Measurements from ENCODE around the gene HAPLN3. TPM values are rescaled to one million over a fixed set of nuclear protein-coding genes. Genes with fewer than 3 reads are reported as not detected.

HAPLN3 gene
- total and polyA plus RNA-seq, 2 of the 4 experiments (the other 2 are of a cell fraction): 5.9 to 28.6 TPM

DNA sequence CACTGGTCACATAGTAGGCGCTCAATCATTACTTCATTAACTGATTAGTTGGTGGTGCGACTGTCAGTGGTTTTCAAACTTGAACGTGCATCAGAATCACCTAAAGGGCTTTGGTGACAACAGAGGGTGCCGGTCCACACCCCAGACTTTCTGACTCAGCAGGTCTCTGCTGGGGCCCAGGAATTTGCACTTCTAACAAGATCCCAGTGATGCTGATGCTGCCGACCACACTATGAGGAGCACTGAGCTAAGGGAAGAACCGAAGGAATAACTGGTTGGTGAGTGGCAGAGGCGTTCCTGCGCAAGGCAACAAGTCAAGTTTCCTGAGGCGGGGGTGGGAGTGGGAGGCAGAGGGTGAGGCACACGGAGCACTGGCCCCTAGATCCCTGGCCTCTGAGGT lies 18.8 kb downstream of the HAPLN3 start:
- Histone ChIP-seq H4K8ac (ENCODE audit: low read depth in 2 of 2, low read length in 2 of 2) (no peak overlapping the region), H2BK5ac (ENCODE audit: low read depth, low read length, poor library complexity, severe bottlenecking) (no peak overlapping the region), H3K18ac (ENCODE audit: low read depth, low read length) (no peak overlapping the region), H3K4me2 (ENCODE audit: low read depth, low read length) (no peak overlapping the region), H2BK15ac (ENCODE audit: low read depth, low read length) (no peak overlapping the region), H2AFZ (replicated peaks; ENCODE audit: low read length, poor library complexity) (peak overlapping the region; percentile 21), H3K4me3 (ENCODE audit: insufficient read depth, low read depth, low read length) (no peak overlapping the region), H2BK120ac (ENCODE audit: low read depth, low read length) (no peak overlapping the region), H3K27me3 (ENCODE audit: control insufficient read depth, insufficient read depth, low read length) (peaks cover 10% of the 10 kb centered on the region; the same call in 1 of the 2 replicates), H3K27ac (ENCODE audit: insufficient read depth, low read length) (no peak overlapping the region), H3K56ac (ENCODE audit: extremely low read depth, insufficient read depth, low read length) (no peak overlapping the region), H2BK20ac (ENCODE audit: low read depth, low read length) (no peak overlapping the region), H3K9me1 (ENCODE audit: insufficient read depth, low read length) (peaks cover under 1% of the 10 kb centered on the region; the same call in 1 of the 2 replicates), H3K4ac (ENCODE audit: low read depth, low read length) (no peak overlapping the region), H4K91ac (ENCODE audit: insufficient read depth, low read depth, low read length) (no peak overlapping the region), H3K36me3 (ENCODE audit: control insufficient read depth, insufficient read depth, low read length) (peaks cover 19% of the 10 kb centered on the region), H3K14ac (replicated peaks; ENCODE audit: low read depth, low read length) (no peak overlapping the region), H3K9ac (ENCODE audit: low read depth, low read length) (no peak overlapping the region), H2AK9ac (replicated peaks; ENCODE audit: low read depth, low read length, poor library complexity) (no peak overlapping the region), H2AK5ac (ENCODE audit: low read depth, low read length) (no peak overlapping the region), H4K20me1 (ENCODE audit: insufficient read depth, low read length) (no peaks in the 10 kb centered on the region), H4K5ac (ENCODE audit: low read depth, low read length) (no peak overlapping the region), H3K4me1 (ENCODE audit: control insufficient read depth, insufficient read depth, low read length) (no peaks in the 10 kb centered on the region), H3K79me1 (ENCODE audit: low read depth in 1 of 2, low read length in 2 of 2) (no peaks in the 10 kb centered on the region), H3K23ac (ENCODE audit: low read depth, low read length) (no peak overlapping the region), H3K9me3 (ENCODE audit: control insufficient read depth, insufficient read depth, low read length) (no peaks in the 10 kb centered on the region)
- 67% methylated on average over 8 of the region's 10 CpGs; no CpG with 5 or more reads in 1 of the 2 experiments for WGBS, 2 experiments (ENCODE audit: extremely low coverage in 2 of 2, insufficient read length in 1 of 2)
- dilution Hi-C loops (cut with HindIII; ENCODE audit: low sequenced_read_pairs, unreplicated experiment) (no loop called here), in situ Hi-C loops (cut with MboI; ENCODE audit: low sequenced_read_pairs) (no loop called here), intact Hi-C loops (cut with micrococcal nuclease) (no loop called here)
- no peak for TF ChIP-seq CEBPB (IDR thresholded peaks at IDR 0.05; ENCODE audit: low read depth, low read length)
- TF ChIP-seq, protein P1, sequence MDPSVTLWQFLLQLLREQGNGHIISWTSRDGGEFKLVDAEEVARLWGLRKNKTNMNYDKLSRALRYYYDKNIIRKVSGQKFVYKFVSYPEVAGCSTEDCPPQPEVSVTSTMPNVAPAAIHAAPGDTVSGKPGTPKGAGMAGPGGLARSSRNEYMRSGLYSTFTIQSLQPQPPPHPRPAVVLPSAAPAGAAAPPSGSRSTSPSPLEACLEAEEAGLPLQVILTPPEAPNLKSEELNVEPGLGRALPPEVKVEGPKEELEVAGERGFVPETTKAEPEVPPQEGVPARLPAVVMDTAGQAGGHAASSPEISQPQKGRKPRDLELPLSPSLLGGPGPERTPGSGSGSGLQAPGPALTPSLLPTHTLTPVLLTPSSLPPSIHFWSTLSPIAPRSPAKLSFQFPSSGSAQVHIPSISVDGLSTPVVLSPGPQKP (IDR thresholded peaks at IDR 0.05; ENCODE audit: borderline replicate concordance, low read depth, low read length): no peak
- no peak for TF ChIP-seq RFX5 (IDR thresholded peaks at IDR 0.05; ENCODE audit: low read depth, low read length)
- TF ChIP-seq SMC3 (IDR thresholded peaks at IDR 0.05; ENCODE audit: low read depth, low read length): no peak
- TF ChIP-seq NFE2L2 (IDR thresholded peaks at IDR 0.05; ENCODE audit: low read depth, low read length): no peak
- TF ChIP-seq MAFK (IDR thresholded peaks at IDR 0.05; ENCODE audit: low read depth, low read length): no peak
- TF ChIP-seq CHD1 (IDR thresholded peaks at IDR 0.05; ENCODE audit: low read depth, low read length): no peak
- TF ChIP-seq BHLHE40 (IDR thresholded peaks at IDR 0.05; ENCODE audit: low read depth, low read length): no peak
- no peak for TF ChIP-seq RCOR1 (IDR thresholded peaks at IDR 0.05; ENCODE audit: insufficient replicate concordance, low read length)
- DNase-seq: no peak
- ATAC-seq (ENCODE audit: low read depth): no peak
- CTCF ChIA-PET: no interaction called here
- POLR2A ChIA-PET (ENCODE audit: unreplicated experiment): no interaction called here
- BruUV-seq (replicated peaks): no TSS peak

Measured in IMR-90 (cell line).